GM19468 (cell line): ENCODE results near the gene HOXC9.

Source experiments
- ATAC-seq: cut with Tn5 transposase; IDR thresholded peaks from one replicate; pipeline ENCODE4 v1.9.1; 2021; ENCODE audit warnings: mild to moderate bottlenecking, moderate library complexity, moderate number of reproducible peaks; ENCODE audit not compliant: unreplicated experiment; ENCODE audit errors: extremely low read depth

HOXC9 gene

DNA sequence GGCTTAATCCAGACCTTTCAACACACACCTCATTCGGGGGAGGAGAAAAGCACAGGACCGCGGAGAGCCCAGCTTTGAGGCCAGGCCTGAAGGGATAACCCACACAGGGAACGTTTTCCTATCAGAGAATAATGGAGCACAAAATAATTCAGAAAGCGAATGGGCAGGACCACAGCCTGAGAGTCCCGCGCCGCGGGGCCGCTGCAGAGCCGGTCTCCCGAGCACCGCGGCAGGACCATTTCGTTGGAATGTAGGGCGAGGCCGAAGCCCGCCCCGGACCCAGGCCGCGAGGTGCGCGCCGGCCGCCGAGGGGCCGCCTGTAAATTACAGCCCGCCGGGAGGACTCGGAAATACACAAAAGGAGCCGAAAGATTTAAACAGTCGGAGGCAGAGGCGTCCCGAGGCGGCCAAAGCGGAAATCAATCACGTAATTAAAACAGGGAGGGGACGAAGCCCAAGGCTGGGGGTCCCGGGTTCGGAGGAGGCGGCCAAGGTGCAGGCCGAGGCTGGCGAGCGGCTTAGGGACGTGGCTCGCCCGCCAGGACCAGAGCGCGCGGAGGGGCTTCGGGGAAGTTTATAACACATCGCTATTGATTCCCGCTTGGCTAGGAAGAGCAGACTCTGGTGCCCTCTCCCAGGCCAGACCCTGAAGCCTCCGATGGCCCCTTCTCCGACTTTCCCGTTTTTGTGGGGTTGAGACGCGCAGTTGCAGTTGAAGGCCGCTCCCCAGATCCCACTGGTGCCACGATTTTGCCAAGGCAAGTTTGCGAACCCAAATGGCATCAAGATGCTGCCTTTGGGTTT is 47.4 kb downstream of the HOXC9 start:
- ATAC-seq = no peak

DNA sequence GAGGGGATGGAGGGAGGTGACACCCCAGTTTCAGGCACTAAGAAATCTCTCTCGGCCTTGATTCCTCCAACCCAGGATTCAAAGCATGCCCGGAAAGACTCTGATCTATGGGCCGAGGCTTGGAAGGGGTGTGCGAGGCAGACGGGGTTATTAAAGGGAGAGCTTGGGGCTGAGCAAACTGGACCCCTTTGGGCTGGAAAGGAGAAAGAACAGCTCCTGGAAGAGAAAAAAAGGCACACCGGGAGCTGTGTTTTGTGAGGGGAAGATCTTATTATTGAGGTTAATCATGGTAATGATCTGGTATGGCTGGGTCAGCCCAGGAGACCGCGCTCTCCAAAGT is 48.0 kb downstream of the HOXC9 start:
- no peak for ATAC-seq

DNA sequence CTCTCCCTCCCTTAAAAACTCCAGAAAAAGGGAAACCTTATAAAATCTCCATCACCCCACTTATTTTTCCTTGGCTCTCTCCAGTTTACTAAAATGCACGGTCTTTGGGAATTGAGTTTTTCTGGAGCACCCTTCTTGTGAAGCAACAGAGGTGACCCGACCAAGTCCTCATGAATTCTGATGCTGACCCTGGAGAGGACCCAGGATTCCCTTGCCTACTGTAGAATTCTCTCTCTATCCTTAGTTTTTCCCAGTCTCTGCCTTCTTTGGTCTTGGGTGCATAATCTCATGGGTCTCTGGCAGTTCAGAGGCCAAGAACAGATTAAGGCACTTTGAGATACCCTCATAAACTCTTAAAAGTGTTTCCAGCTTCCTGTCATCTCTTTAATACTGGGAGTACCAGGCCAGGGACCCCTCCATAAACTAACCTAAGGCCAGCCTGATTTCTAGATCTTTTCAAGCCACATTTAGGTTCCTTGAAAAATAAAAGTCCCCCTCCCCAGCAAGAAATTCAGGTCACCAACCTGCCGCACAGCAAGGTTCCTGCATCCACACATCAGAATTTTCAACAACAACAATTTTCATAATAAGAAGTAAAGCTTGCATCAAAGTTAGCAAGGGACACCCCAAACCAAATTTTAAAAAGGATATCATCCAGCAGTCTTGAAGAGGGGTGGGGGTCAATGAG is 48.6 kb downstream of the HOXC9 start:
- no peak for ATAC-seq

DNA sequence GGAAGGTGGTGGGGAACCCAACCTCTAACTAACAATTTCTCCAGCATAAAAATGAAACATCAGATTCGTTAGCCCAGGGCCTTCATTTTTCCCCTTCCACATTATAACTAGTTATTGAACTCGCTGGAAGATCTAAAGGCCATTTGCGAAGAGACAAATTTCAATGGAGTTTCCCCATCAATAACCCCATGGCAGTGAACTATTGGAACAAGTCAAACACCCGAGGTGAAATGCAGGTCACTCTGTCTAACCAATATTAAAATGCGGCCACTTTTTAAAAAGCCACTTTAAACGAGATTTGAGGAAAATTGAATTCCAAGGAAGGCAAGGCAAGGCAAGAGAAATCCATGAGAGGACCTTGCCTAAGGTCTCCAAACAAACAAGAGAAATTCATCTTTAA is 49.1 kb downstream of the HOXC9 start:
- ATAC-seq = no peak

DNA sequence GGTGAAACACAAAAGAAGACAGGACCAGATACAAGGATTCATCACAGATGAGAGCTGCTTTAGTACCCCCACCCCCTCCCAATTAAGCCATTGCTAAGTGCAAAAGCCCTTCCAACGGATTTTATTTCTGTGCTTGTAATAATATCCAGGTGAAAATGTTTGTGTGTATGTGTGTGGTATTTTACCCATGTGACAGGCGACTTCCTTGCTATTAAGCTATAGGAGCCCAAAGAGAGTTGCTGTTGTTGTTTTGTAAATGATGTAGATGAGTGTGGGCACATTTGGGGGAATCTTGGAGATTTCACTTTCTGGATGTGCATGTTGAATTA is 50.5 kb downstream of the HOXC9 start:
- ATAC-seq = no peak

DNA sequence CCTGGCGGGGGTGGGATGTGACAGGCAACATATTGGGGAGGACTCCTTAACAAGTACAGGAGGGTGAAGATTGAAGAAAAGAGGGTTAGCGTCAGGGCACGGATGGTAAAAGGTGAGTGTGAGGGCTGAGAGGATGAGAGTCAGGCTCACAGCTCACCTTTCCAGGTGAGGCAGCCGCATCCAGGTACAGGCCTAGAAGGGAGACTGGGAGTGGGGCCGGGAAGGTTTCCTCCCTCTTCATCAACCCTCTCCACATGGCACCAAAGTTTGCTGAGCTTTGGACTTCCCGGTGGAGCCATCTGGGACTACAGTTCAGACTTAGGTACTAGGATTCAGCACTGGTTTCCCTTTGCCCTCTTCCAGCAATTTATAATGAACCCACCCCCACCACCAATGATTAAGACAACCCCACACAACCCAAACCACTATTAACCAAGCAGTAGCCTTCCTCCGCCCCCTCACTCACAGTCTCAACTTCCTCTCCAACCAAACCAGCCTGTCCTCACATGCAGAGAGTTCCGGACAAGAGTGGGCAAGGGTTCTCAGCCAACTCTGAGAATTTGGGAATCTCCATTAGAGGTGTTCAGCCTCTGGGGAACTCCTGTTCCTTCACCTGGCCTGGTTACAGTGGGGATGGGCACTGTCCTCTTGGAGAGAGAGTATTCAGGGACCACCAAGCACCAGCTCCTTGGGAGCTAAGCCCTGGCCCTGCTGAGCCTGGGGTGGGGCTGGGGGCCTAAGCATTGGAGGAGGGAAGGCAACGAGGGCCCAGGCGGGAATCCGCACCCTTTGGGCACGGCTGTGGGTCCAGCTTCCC is 51.3 kb downstream of the HOXC9 start:
- no peak for ATAC-seq

DNA sequence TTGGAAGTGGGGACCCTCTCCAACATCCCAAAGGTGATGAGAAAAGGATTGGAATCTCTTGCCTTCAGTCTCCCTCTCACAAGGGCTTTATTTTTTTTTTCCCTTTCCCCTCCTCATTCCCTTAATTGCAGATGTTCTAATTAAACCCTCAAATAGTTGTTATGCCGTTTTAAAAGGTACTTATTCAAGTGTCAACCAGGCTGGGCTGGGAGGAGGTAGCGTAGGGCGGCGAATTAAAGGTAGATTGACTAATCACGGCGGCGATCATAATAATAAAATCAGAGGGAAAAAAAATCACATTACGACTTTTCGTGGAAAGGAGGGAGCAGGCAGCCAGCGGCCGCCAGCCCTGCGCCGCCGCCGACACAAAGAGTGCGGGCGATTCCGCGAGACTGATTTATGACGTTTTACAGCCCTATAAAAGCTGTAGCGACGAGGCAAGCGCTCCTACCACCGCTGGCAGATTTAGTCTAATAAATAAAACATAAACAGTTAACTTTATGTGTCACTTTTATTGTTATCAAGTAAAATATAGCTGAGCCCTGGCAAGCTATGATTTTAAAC is 52.0 kb downstream of the HOXC9 start:
- ATAC-seq = no peak

DNA sequence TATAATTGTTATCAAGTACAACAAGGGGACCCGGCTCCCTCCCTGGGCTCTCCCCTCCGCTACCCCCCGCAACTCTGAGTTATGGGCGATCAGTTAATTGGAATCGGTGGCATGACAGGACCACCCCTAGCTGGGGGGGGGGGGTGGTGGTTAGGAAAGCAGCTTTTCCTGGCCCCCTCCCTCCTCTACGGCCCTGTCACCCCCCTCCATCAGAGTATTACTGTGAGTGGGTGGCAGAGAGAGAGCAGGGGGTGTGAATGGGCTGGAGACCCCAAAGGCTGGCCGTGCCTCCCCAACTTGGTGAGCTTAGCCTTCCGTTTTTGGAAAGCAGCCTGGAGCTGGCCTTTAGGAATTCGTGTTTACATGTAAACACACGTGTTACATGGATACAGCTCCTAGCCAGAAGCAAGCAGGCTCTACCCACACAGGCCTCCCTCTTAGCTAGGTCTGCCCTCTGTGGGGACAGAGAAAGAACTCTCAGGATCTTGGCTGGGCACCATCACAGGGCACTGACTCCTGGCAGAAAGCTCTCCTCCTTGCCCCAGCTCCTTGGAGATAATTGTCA is 52.6 kb downstream of the HOXC9 start:
- ATAC-seq = no peak
